Endothelial cell of umbilical vein (primary cell): Measurements from ENCODE around the gene PHC1. TPM values are rescaled to one million over a fixed set of nuclear protein-coding genes. Genes with fewer than 3 reads are reported as not detected.

ENCODE experiments used
- BruUV-seq: library from RNA; stranded (reverse); fragments of 400-500 nt; replicated peaks from 2 replicates; lab custom pipeline; 2021; lab: Mats Ljungman, UMichigan
- CTCF ChIA-PET: fragments of 300-600, 350-600 bp; sonication (Branson Sonifier 250); formaldehyde crosslinking; loops from one replicate; lab custom pipeline; 2021; ENCODE audit warnings: antibody characterized with exemption, inconsistent platforms; lab: Charles Lee
- POLR2A ChIA-PET: fragments of 300-600, 350-600 bp; sonication (Branson Sonifier 250); formaldehyde crosslinking; loops from one replicate; lab custom pipeline; 2021; ENCODE audit warnings: antibody characterized with exemption, inconsistent platforms; lab: Charles Lee
- DNase-seq: peaks from one replicate; pipeline ENCODE4 v3.0.0-alpha.2; 2011; ENCODE audit warnings: low read depth, low spot score
- FAIRE-seq: peaks from 2 replicates; lab custom pipeline; 2011; peaks lifted over from hg19 to GRCh38; lab: Jason Lieb, UNC
- H2AFZ ChIP-seq: 2 replicates; pipeline ENCODE4 v1.6.0; 2012; ENCODE audit warnings: low read depth, low read length, control low read depth, inconsistent platforms
- H3K27ac ChIP-seq: 2 replicates; pipeline ENCODE4 v1.5.1; 2011; ENCODE audit warnings: low read depth, mild to moderate bottlenecking, control low read depth, low read length, moderate library complexity; ENCODE audit not compliant: insufficient read depth
- H3K27me3 ChIP-seq, 2 experiments: 2 replicates each; pipeline versions ENCODE4 v1.6.0 to v1.6.1; 2011; ENCODE audit warnings: low read length in 2 of 2, mixed read lengths in 1 of 2; ENCODE audit not compliant: control insufficient read depth in 2 of 2, insufficient read depth in 2 of 2
- H3K36me3 ChIP-seq, 2 experiments: 2 replicates in 1 of 2; 3 replicates in 1 of 2; pipeline ENCODE4 v1.5.1; 2011; ENCODE audit warnings: low read length in 2 of 2, mild to moderate bottlenecking in 1 of 2, moderate library complexity in 1 of 2; ENCODE audit not compliant: control insufficient read depth in 2 of 2, insufficient read depth in 2 of 2; ENCODE audit errors: extremely low read depth in 1 of 2
- H3K4me1 ChIP-seq: 3 replicates; pipeline ENCODE4 v1.5.1; 2011; ENCODE audit warnings: mild to moderate bottlenecking, low read length; ENCODE audit not compliant: control insufficient read depth, insufficient read depth; ENCODE audit errors: extremely low read depth
- H3K4me2 ChIP-seq: 2 replicates; pipeline ENCODE4 v1.6.1; 2011; ENCODE audit warnings: low read length, control low read depth, mixed read lengths; ENCODE audit not compliant: insufficient read depth
- H3K4me3 ChIP-seq, 3 experiments: fragments of 200-600 bp in 1 of 3; sonication (generic), shearing (Covaris generic) in 1 of 3; replicated peaks in 1 of 3; 2 replicates each; pipeline ENCODE4 v1.5.1; 2011 to 2016; ENCODE audit warnings: control low read depth in 3 of 3, low read length in 3 of 3, mild to moderate bottlenecking in 2 of 3, inconsistent platforms in 1 of 3, low read depth in 1 of 3, moderate library complexity in 1 of 3; ENCODE audit not compliant: insufficient read depth in 1 of 3
- H3K79me2 ChIP-seq: 2 replicates; pipeline ENCODE4 v1.6.0; 2012; ENCODE audit warnings: low read length, inconsistent platforms; ENCODE audit not compliant: control insufficient read depth, insufficient read depth
- H3K9ac ChIP-seq: replicated peaks from 2 replicates; pipeline ENCODE3; 2011; ENCODE audit warnings: low read length, control low read depth; ENCODE audit not compliant: insufficient read depth; ENCODE audit errors: extremely low read depth
- H3K9me1 ChIP-seq: replicated peaks from 3 replicates; pipeline ENCODE4 v1.6.0; 2011; ENCODE audit warnings: mild to moderate bottlenecking, low read length; ENCODE audit not compliant: control insufficient read depth, insufficient read depth; ENCODE audit errors: extremely low read depth
- H3K9me3 ChIP-seq: replicated peaks from 2 replicates; pipeline ENCODE4 v1.5.1; 2012; ENCODE audit warnings: low read length, inconsistent platforms; ENCODE audit not compliant: control insufficient read depth, insufficient read depth
- H4K20me1 ChIP-seq: replicated peaks from 2 replicates; pipeline ENCODE3; 2011; ENCODE audit warnings: mild to moderate bottlenecking, low read length; ENCODE audit not compliant: control insufficient read depth, insufficient read depth; ENCODE audit errors: extremely low read depth
- EZH2 ChIP-seq: IDR thresholded peaks from 2 replicates; pipeline ENCODE4 v1.6.1; 2012; ENCODE audit warnings: borderline replicate concordance, low read depth, mild to moderate bottlenecking, moderate library complexity, low read length, inconsistent platforms; ENCODE audit not compliant: severe bottlenecking
- FOS ChIP-seq: IDR thresholded peaks from 2 replicates; pipeline ENCODE4 v1.6.1; 2011; ENCODE audit warnings: mild to moderate bottlenecking, low read length, moderate library complexity, borderline replicate concordance; ENCODE audit not compliant: insufficient read depth
- GATA2 ChIP-seq: IDR thresholded peaks from 2 replicates; pipeline ENCODE4 v1.7.0; 2011; ENCODE audit warnings: low read depth, mild to moderate bottlenecking, moderate library complexity, mixed read lengths, low read length; ENCODE audit not compliant: insufficient read length, insufficient read depth
- JUN ChIP-seq: IDR thresholded peaks from 2 replicates; pipeline ENCODE4 v1.6.1; 2011; ENCODE audit warnings: borderline replicate concordance, low read depth; ENCODE audit not compliant: insufficient read length, insufficient read depth
- MYC ChIP-seq: IDR thresholded peaks from one replicate; pipeline ENCODE4 v1.6.1; 2011; ENCODE audit warnings: mild to moderate bottlenecking, low read depth, low read length
- POLR2A ChIP-seq: IDR thresholded peaks from 2 replicates; pipeline ENCODE4 v1.6.1; 2012; ENCODE audit warnings: low read depth, mild to moderate bottlenecking, control low read depth, low read length
- POLR2AphosphoS5 ChIP-seq: IDR thresholded peaks from 2 replicates; pipeline ENCODE4 v1.6.1; 2012; ENCODE audit warnings: low read depth, mild to moderate bottlenecking, control low read depth, low read length, moderate library complexity; ENCODE audit not compliant: insufficient read depth
- dilution Hi-C: fragments of 300-500 bp; cut with MboI; formaldehyde crosslinking; loops from one replicate; pipeline ENCODE4 v1.15.0; 2019; ENCODE audit warnings: low sequenced_read_pairs; ENCODE audit not compliant: extremely low pct_ligation_motif_present
- intact Hi-C: fragments of 100-400 bp; cut with micrococcal nuclease; formaldehyde crosslinking; loops from one replicate; pipeline ENCODE4 v1.10.0; 2022
- polyA plus RNA-seq, 4 experiments: library from polyadenylated mRNA; depleted of rRNA in 3 of 4; stranded (reverse) in 3 of 4; unstranded in 1 of 4; fragments of >200 nt; gene quantifications; 2 replicates each; pipeline versions ENCODE4 v1.2.1 to v1.2.3, GENCODE V29; 2011 to 2012; ENCODE audit warnings: missing spikeins in 1 of 4
- total RNA-seq: library from RNA; stranded (reverse); gene quantifications from 2 replicates; pipeline ENCODE4 v1.2.3, GENCODE V29; 2021
- TF ChIP-seq, protein P1 (sequence below): IDR thresholded peaks from 2 replicates; pipeline ENCODE4 v1.6.1; 2011; ENCODE audit not compliant: insufficient read depth, insufficient read length
- TF ChIP-seq, protein P2 (sequence below), 2 donors: IDR thresholded peaks; 1 replicate in 1 of 2; 2 replicates in 1 of 2; pipeline ENCODE4 v1.5.1; 2011; ENCODE audit warnings: low read length in 2 of 2, mild to moderate bottlenecking in 2 of 2, moderate library complexity in 2 of 2, control low read depth in 1 of 2, inconsistent platforms in 1 of 2, low read depth in 1 of 2; ENCODE audit not compliant: insufficient read depth in 1 of 2; ENCODE audit errors: extremely low read depth in 1 of 2

Gene PHC1
- total and polyA plus RNA-seq, 2 donors (not counting 3 experiments of a cell fraction or from before 2014, with no cell fraction given): 37.3 to 66.3 TPM

DNA sequence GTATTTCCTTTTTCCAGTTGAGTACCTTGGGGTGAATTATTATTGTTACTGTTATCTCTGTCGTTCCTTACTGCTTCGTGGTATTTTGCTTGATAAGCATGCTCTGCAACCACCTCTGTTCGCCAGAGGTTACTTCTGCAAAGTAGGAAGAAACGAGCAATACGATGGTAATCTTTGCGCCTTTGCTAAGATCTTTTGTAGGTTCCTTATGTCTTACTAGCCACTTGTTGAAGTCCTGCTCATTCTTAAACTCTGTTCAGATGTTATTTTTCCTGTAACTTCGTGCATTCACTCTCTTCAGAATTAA lies 35.9 kb downstream of the PHC1 start:
- dilution Hi-C loops (no loop called here), intact Hi-C loops (loop anchor here (1.0 kb wide), 2 partner anchors 41 to 89 kb away; no protein-coding TSS in a partner anchor)
- peaks cover 21% of the 10 kb centered on the region for H3K4me1 ChIP-seq
- peaks cover 2 to 3% of the 10 kb centered on the region in 2 experiments for H3K36me3 ChIP-seq
- ChIA-PET CTCF (interaction anchor here (0.7 to 3.5 kb wide), 22 partner anchors 10 to 293 kb away, joined by 3 to 37 read pairs (median 5); partner anchors contain the start of gene PHC1), POLR2A (interaction anchor here (1.2 to 1.3 kb wide), 2 partner anchors 35 to 253 kb away, joined by 3 to 4 read pairs; partner anchors contain the start of genes PHC1 and RIMKLB)
- no peaks in the 10 kb centered on the region for H3K9me3 ChIP-seq
- peaks cover 30% of the 10 kb centered on the region for H3K79me2 ChIP-seq
- peak overlapping the region; percentile 99 for H3K4me2 ChIP-seq
- peak overlapping the region; percentile 98 for H3K9ac ChIP-seq
- H4K20me1 ChIP-seq: peaks cover 2% of the 10 kb centered on the region
- H2AFZ ChIP-seq: peak overlapping the region; percentile 61
- H3K27me3 ChIP-seq: no peaks in the 10 kb centered on the region
- peak overlapping the region; percentile 58 to 96 (median 95) for H3K4me3 ChIP-seq
- FAIRE-seq (no peak), DNase-seq (no peak)
- no peaks in the 10 kb centered on the region for H3K9me1 ChIP-seq
- peak overlapping the region; percentile 98 for H3K27ac ChIP-seq
- TF ChIP-seq MYC: no peak
- TF ChIP-seq GATA2: peak; percentile 18
- BruUV-seq: TSS peak; percentile 51

DNA sequence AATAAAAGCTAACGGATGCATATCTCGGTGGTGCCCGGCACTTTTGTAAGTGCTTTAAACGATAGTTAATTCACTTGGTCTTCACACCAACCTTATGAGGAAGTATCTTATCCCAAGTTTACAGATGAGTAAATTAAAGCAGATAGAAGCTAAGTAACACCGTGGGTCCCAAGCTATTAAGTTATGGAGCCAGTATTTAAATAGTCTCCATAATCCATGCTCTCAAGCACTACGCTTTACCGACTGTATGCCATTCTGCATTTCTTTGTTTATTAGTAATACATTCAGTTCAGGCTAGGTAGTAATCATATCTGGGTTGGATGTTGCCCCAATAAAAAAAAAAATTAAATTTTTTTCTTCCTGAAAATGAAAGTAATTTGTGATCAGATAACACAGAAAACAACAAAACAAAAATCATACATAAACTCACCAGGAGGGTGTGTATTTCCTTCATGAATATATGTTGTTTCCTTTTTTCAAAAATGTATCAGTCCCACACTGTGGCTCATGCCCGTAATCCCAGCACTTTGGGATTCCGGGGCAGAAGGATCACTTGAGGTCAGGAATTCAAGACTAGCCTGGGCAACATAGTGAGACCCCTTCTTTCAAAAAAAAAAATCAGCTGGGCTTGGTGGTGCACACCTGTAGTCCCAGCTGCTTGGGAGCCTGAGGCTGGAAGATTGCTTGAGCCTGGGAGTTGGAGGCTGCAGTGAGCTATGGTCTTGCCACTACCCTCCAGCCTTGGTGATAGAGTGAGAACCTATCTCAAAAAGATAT lies 36.6 kb downstream of the PHC1 start:
- TF ChIP-seq EZH2 (no peak), GATA2 (no peak), JUN (no peak), POLR2AphosphoS5 (no peak), MYC (no peak), POLR2A (no peak), FOS (no peak)
- TF ChIP-seq, protein P1, sequence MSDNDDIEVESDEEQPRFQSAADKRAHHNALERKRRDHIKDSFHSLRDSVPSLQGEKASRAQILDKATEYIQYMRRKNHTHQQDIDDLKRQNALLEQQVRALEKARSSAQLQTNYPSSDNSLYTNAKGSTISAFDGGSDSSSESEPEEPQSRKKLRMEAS: no peak
- TF ChIP-seq, protein P2, sequence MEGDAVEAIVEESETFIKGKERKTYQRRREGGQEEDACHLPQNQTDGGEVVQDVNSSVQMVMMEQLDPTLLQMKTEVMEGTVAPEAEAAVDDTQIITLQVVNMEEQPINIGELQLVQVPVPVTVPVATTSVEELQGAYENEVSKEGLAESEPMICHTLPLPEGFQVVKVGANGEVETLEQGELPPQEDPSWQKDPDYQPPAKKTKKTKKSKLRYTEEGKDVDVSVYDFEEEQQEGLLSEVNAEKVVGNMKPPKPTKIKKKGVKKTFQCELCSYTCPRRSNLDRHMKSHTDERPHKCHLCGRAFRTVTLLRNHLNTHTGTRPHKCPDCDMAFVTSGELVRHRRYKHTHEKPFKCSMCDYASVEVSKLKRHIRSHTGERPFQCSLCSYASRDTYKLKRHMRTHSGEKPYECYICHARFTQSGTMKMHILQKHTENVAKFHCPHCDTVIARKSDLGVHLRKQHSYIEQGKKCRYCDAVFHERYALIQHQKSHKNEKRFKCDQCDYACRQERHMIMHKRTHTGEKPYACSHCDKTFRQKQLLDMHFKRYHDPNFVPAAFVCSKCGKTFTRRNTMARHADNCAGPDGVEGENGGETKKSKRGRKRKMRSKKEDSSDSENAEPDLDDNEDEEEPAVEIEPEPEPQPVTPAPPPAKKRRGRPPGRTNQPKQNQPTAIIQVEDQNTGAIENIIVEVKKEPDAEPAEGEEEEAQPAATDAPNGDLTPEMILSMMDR (IDR thresholded peaks at IDR 0.05; ENCODE audit: extremely low read depth in 1 of 2, insufficient read depth in 1 of 2, low read depth in 1 of 2, low read length in 2 of 2): no peak
- Histone ChIP-seq H3K27ac (peak overlapping the region; percentile 98), H3K9me1 (no peaks in the 10 kb centered on the region), H3K36me3 (no peaks in the 10 kb centered on the region), H3K27me3 (no peaks in the 10 kb centered on the region), H3K79me2 (peaks cover 30% of the 10 kb centered on the region), H2AFZ (peak overlapping the region; percentile 61), H3K4me2 (peak overlapping the region; percentile 99), H3K4me1 (peaks cover 21% of the 10 kb centered on the region), H3K9ac (peak overlapping the region; percentile 98), H4K20me1 (peaks cover 2% of the 10 kb centered on the region), H3K4me3 (peak overlapping the region; percentile 58 to 96 (median 95)), H3K9me3 (no peaks in the 10 kb centered on the region)
- FAIRE-seq (peak; percentile 63), DNase-seq (peak; percentile 35)
- intact Hi-C loops (loop anchor here (1.0 kb wide), 2 partner anchors 40 to 88 kb away; no protein-coding TSS in a partner anchor), dilution Hi-C loops (no loop called here)
- CTCF ChIA-PET: interaction anchor here (0.6 to 3.5 kb wide), 19 partner anchors 10 to 294 kb away, joined by 3 to 37 read pairs (median 5); no protein-coding TSS in a partner anchor
- POLR2A ChIA-PET: interaction anchor here (1.3 kb wide), 1 partner anchor 36 kb away, joined by 4 read pairs; the partner anchor contains the start of gene PHC1
- no TSS peak for BruUV-seq
